Vagina (tissue), 2 donors: Measurements from ENCODE around the gene ZNF423.

Experiments
- CTCF ChIP-seq, 3 experiments: fragments of 450-650 bp in 2 of 3; fragments of 200-600 bp in 1 of 3; sonication (generic) in 1 of 3; IDR thresholded peaks; one replicate each; pipeline ENCODE4 v1.5.1; 2017 to 2019; ENCODE audit warnings: antibody characterized with exemption in 3 of 3, mild to moderate bottlenecking in 2 of 3, moderate library complexity in 2 of 3
- POLR2AphosphoS5 ChIP-seq, 2 donors: sonication (generic); formaldehyde crosslinking; IDR thresholded peaks; one replicate each; pipeline ENCODE4 v1.9.0; 2017; ENCODE audit warnings: antibody characterized with exemption in 2 of 2, mild to moderate bottlenecking in 2 of 2, low read depth in 1 of 2; ENCODE audit not compliant: insufficient read depth in 1 of 2

GRCh38 chr16:49520492-49521038 lies 335.3 kb downstream of the ZNF423 start:
- no peak for TF ChIP-seq CTCF (IDR thresholded peaks at IDR 0.05)
- no peak for TF ChIP-seq POLR2AphosphoS5 (IDR thresholded peaks at IDR 0.05; ENCODE audit: insufficient read depth in 1 of 2, low read depth in 1 of 2)
